ENCODE measurements around the gene PTPRN2.
"Not testable (repeated sequence)": the region's sequence is repeated elsewhere in the genome, so short reads cannot be mapped to it uniquely, and the experiment has no call there.

The PTPRN2 gene

GRCh38 chr7:158467562-158467961, 120.1 kb downstream of the PTPRN2 start:
- no peak for DNase-seq (ENCODE audit: low read depth)

GRCh38 chr7:158463317-158463716, 124.3 kb downstream of the PTPRN2 start:
- no peak for DNase-seq (ENCODE audit: low read depth)

GRCh38 chr7:158461824-158462223, 125.8 kb downstream of the PTPRN2 start:
- no peak for DNase-seq (ENCODE audit: low read depth)

- no peak for DNase-seq (ENCODE audit: low read depth)
Observed at GRCh38 chr7:158460665-158461064, 127.0 kb downstream of the PTPRN2 start.

- no peak for DNase-seq (ENCODE audit: low read depth)
Observed at GRCh38 chr7:158458716-158459282, 128.8 kb downstream of the PTPRN2 start.

GRCh38 chr7:158458096-158458495, 129.5 kb downstream of the PTPRN2 start:
- DNase-seq (ENCODE audit: low read depth), result no peak

GRCh38 chr7:158457586-158457985, 130.0 kb downstream of the PTPRN2 start:
- DNase-seq (ENCODE audit: low read depth), result not testable (repeated sequence)

GRCh38 chr7:158454631-158455030, 133.0 kb downstream of the PTPRN2 start:
- no peak for DNase-seq (ENCODE audit: low read depth)

- no peak for DNase-seq (ENCODE audit: low read depth)
Observed at GRCh38 chr7:158453663-158454062, 134.0 kb downstream of the PTPRN2 start.

- no peak for DNase-seq (ENCODE audit: low read depth)
Observed at GRCh38 chr7:158452331-158452730, 135.3 kb downstream of the PTPRN2 start.

GRCh38 chr7:158450476-158451124, 137.0 kb downstream of the PTPRN2 start:
- no peak for DNase-seq (ENCODE audit: low read depth)

- DNase-seq (ENCODE audit: low read depth), result no peak
Observed at GRCh38 chr7:158449942-158450341, 137.7 kb downstream of the PTPRN2 start.

GRCh38 chr7:158449266-158449665, 138.4 kb downstream of the PTPRN2 start:
- no peak for DNase-seq (ENCODE audit: low read depth)

- no peak for DNase-seq (ENCODE audit: low read depth)
Observed at GRCh38 chr7:158448430-158449100, 139.1 kb downstream of the PTPRN2 start.

GRCh38 chr7:158447506-158448171, 140.0 kb downstream of the PTPRN2 start:
- DNase-seq (ENCODE audit: low read depth), result no peak

- no peak for DNase-seq (ENCODE audit: low read depth)
Observed at GRCh38 chr7:158447151-158447505, 140.5 kb downstream of the PTPRN2 start.

GRCh38 chr7:158446706-158447105, 140.9 kb downstream of the PTPRN2 start:
- no peak for DNase-seq (ENCODE audit: low read depth)

- no peak for DNase-seq (ENCODE audit: low read depth)
Observed at GRCh38 chr7:158446281-158446680, 141.3 kb downstream of the PTPRN2 start.

- DNase-seq (ENCODE audit: low read depth), result no peak
Observed at GRCh38 chr7:158445421-158446175, 142.0 kb downstream of the PTPRN2 start.

GRCh38 chr7:158444501-158445420, 142.9 kb downstream of the PTPRN2 start:
- no peak for DNase-seq (ENCODE audit: low read depth)
